ENCODE data around the gene SNAP91. TPM values are rescaled to one million over a fixed set of nuclear protein-coding genes. Genes with fewer than 3 reads are reported as not detected.
"Not testable (repeated sequence)": the region's sequence is repeated elsewhere in the genome, so short reads cannot be mapped to it uniquely, and the experiment has no call there.

The SNAP91 gene
- polyA plus RNA-seq, 1 donor from 2014 or later = 88.6 TPM

DNA sequence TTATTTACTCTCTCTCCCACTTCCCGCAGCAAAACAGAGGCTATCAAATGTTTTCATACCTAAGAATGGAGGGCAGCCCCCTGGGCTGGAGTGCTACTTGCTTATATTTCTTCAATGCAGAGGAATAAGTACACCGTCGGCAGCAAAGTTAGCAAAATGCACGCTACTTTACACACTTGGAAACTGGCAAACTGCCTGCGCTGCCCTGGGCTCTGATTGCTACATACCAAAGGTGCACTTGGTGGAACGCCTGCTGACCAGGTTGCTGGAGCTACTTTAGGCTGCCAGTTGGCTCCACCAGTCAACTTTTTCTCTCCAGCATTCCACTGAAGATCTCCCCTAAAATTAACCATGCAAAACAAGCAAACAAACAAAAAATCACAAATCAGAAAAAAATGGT lies 134.1 kb downstream of the SNAP91 start:
- Histone ChIP-seq H3K4me2 (ENCODE audit: low read length) (no peak overlapping the region), H4K20me1 (ENCODE audit: insufficient read depth) (no peaks in the 10 kb centered on the region), H3K27ac (ENCODE audit: low read length) (no peak overlapping the region), H3F3A (ENCODE audit: insufficient read depth, low read length, poor library complexity, severe bottlenecking) (no peaks in the 10 kb centered on the region), H3K27me3 (ENCODE audit: insufficient read depth, low read depth, low read length) (no peaks in the 10 kb centered on the region), H2AFZ (ENCODE audit: low read depth, low read length) (no peak overlapping the region), H3K9ac (ENCODE audit: low read length) (no peak overlapping the region), H3K9me2 (ENCODE audit: insufficient read depth, low read length) (no peaks in the 10 kb centered on the region), H3K36me3 (ENCODE audit: insufficient read depth, low read length) (peaks cover 22% of the 10 kb centered on the region), H3K4me3 (ENCODE audit: low read length) (no peak overlapping the region), H3K79me2 (replicated peaks; ENCODE audit: insufficient read depth, low read length) (no peaks in the 10 kb centered on the region), H3K9me3 (ENCODE audit: low read length) (no peaks in the 10 kb centered on the region)
- TF ChIP-seq TAF1 (IDR thresholded peaks at IDR 0.05; ENCODE audit: low read depth) (no peak), EP300 (conservative IDR thresholded peaks at IDR 0.05; ENCODE audit: poor library complexity, severe bottlenecking) (no peak), MXI1 (conservative IDR thresholded peaks at IDR 0.05; ENCODE audit: poor library complexity, severe bottlenecking) (no peak), SMC3 (conservative IDR thresholded peaks at IDR 0.05; ENCODE audit: poor library complexity) (no peak), RAD21 (conservative IDR thresholded peaks at IDR 0.05) (no peak), EZH2 (IDR thresholded peaks at IDR 0.05; ENCODE audit: borderline replicate concordance, insufficient read depth, low read length, poor library complexity, severe bottlenecking) (no peak), POLR2AphosphoS5 (IDR thresholded peaks at IDR 0.05) (no peak)
- TF ChIP-seq, protein P1, sequence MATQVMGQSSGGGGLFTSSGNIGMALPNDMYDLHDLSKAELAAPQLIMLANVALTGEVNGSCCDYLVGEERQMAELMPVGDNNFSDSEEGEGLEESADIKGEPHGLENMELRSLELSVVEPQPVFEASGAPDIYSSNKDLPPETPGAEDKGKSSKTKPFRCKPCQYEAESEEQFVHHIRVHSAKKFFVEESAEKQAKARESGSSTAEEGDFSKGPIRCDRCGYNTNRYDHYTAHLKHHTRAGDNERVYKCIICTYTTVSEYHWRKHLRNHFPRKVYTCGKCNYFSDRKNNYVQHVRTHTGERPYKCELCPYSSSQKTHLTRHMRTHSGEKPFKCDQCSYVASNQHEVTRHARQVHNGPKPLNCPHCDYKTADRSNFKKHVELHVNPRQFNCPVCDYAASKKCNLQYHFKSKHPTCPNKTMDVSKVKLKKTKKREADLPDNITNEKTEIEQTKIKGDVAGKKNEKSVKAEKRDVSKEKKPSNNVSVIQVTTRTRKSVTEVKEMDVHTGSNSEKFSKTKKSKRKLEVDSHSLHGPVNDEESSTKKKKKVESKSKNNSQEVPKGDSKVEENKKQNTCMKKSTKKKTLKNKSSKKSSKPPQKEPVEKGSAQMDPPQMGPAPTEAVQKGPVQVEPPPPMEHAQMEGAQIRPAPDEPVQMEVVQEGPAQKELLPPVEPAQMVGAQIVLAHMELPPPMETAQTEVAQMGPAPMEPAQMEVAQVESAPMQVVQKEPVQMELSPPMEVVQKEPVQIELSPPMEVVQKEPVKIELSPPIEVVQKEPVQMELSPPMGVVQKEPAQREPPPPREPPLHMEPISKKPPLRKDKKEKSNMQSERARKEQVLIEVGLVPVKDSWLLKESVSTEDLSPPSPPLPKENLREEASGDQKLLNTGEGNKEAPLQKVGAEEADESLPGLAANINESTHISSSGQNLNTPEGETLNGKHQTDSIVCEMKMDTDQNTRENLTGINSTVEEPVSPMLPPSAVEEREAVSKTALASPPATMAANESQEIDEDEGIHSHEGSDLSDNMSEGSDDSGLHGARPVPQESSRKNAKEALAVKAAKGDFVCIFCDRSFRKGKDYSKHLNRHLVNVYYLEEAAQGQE (IDR thresholded peaks at IDR 0.05; ENCODE audit: borderline replicate concordance) = no peak
- TF ChIP-seq, protein P2, sequence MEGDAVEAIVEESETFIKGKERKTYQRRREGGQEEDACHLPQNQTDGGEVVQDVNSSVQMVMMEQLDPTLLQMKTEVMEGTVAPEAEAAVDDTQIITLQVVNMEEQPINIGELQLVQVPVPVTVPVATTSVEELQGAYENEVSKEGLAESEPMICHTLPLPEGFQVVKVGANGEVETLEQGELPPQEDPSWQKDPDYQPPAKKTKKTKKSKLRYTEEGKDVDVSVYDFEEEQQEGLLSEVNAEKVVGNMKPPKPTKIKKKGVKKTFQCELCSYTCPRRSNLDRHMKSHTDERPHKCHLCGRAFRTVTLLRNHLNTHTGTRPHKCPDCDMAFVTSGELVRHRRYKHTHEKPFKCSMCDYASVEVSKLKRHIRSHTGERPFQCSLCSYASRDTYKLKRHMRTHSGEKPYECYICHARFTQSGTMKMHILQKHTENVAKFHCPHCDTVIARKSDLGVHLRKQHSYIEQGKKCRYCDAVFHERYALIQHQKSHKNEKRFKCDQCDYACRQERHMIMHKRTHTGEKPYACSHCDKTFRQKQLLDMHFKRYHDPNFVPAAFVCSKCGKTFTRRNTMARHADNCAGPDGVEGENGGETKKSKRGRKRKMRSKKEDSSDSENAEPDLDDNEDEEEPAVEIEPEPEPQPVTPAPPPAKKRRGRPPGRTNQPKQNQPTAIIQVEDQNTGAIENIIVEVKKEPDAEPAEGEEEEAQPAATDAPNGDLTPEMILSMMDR (IDR thresholded peaks at IDR 0.05; ENCODE audit: poor library complexity, severe bottlenecking) = no peak

DNA sequence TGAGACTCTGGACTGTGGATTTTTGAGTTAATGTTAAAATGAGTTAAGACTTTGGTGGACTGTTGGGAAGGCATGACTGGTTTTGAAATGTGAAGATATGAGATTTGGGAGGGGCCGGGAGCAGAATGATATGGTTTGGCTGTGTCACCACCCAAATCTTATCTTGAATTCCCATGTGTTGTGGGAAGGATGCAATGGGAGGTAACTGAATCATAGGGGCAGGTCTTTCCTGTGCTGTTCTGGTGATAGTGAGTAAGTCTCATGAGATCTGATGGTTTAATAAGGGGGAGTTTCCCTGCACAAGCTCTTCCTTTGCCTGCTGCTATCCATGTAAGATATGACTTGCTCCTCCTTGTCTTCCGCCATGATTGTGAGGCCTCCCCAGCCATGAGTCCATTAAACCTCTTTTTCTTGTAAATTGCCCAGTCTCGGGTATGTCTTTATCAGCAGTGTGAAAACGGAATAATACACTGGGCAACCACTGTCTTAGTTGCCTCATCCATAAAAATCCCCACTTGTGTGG lies 137.2 kb downstream of the SNAP91 start:
- not testable (repeated sequence) for H3K9ac ChIP-seq (ENCODE audit: low read length); H3K27ac ChIP-seq (ENCODE audit: low read length); H3K36me3 ChIP-seq (ENCODE audit: insufficient read depth, low read length)

DNA sequence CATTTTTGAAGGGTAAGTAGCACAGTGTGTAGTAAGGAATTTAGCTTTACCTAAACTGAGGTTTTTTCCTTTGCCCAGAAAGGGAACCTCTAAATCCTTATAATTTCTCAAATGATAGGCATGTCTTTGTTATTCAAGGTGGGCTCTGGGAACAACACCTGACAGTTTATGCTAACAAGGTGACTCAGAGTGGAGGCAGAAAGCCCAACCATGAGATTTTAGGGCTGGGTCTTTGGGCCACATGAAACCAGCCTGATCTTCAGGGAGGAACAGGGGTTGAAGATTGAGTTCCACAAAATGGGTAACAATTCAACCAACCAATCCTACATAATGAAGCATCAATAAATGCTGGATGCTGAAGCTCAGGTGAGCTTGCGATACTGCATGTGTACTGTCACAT lies 149.9 kb downstream of the SNAP91 start:
- Histone ChIP-seq H3K4me2 (ENCODE audit: low read length) (no peak overlapping the region), H3K79me2 (replicated peaks; ENCODE audit: insufficient read depth, low read length) (no peaks in the 10 kb centered on the region), H3K9me3 (ENCODE audit: low read length) (peaks cover 6% of the 10 kb centered on the region), H3K4me3 (ENCODE audit: low read length) (no peak overlapping the region), H3K27me3 (ENCODE audit: insufficient read depth, low read depth, low read length) (no peaks in the 10 kb centered on the region), H4K20me1 (ENCODE audit: insufficient read depth) (no peaks in the 10 kb centered on the region), H3K27ac (ENCODE audit: low read length) (no peak overlapping the region), H3K36me3 (ENCODE audit: insufficient read depth, low read length) (peaks cover 42% of the 10 kb centered on the region), H3K9me2 (ENCODE audit: insufficient read depth, low read length) (no peaks in the 10 kb centered on the region), H3F3A (ENCODE audit: insufficient read depth, low read length, poor library complexity, severe bottlenecking) (no peaks in the 10 kb centered on the region), H3K9ac (ENCODE audit: low read length) (no peak overlapping the region), H2AFZ (ENCODE audit: low read depth, low read length) (no peak overlapping the region)
- no peak for TF ChIP-seq EP300 (conservative IDR thresholded peaks at IDR 0.05; ENCODE audit: poor library complexity, severe bottlenecking)
- TF ChIP-seq, protein P1 (IDR thresholded peaks at IDR 0.05; ENCODE audit: borderline replicate concordance) = no peak

More for the DNA sequence above, 137.2 kb downstream of the SNAP91 start:
- H4K20me1 ChIP-seq (ENCODE audit: insufficient read depth); H3K4me2 ChIP-seq (ENCODE audit: low read length); H3K79me2 ChIP-seq (replicated peaks; ENCODE audit: insufficient read depth, low read length); H3F3A ChIP-seq (ENCODE audit: insufficient read depth, low read length, poor library complexity, severe bottlenecking); H3K4me3 ChIP-seq (ENCODE audit: low read length); H3K9me2 ChIP-seq (ENCODE audit: insufficient read depth, low read length); H3K9me3 ChIP-seq (ENCODE audit: low read length); H3K27me3 ChIP-seq (ENCODE audit: insufficient read depth, low read depth, low read length); H2AFZ ChIP-seq (ENCODE audit: low read depth, low read length): not testable (repeated sequence)
